Skeletal muscle tissue (tissue), 4 donors: ENCODE measurements around the gene NVL. TPM values are rescaled to one million over a fixed set of nuclear protein-coding genes. Genes with fewer than 3 reads are reported as not detected.

Experiments used
- H3K27ac ChIP-seq: one replicate; pipeline ENCODE4 v1.7.0; 2013; ENCODE audit warnings: mild to moderate bottlenecking, low read depth, low read length, inconsistent platforms
- H3K27me3 ChIP-seq, 3 donors: one replicate each; pipeline ENCODE4 v1.7.0; 2013; ENCODE audit warnings: low read length in 3 of 3; ENCODE audit not compliant: control insufficient read depth in 3 of 3, insufficient read depth in 3 of 3
- H3K36me3 ChIP-seq, 3 donors: one replicate each; pipeline ENCODE4 v1.7.0; 2013; ENCODE audit warnings: low read length in 3 of 3; ENCODE audit not compliant: control insufficient read depth in 3 of 3, insufficient read depth in 3 of 3
- H3K4me1 ChIP-seq, 3 donors: one replicate each; pipeline ENCODE4 v1.7.0; 2013; ENCODE audit warnings: low read length in 3 of 3, mild to moderate bottlenecking in 3 of 3; ENCODE audit not compliant: control insufficient read depth in 3 of 3, insufficient read depth in 3 of 3
- H3K4me3 ChIP-seq, 3 donors: one replicate each; pipeline ENCODE4 v1.7.0; 2013; ENCODE audit warnings: low read length in 3 of 3
- H3K9ac ChIP-seq, 3 donors: one replicate each; pipeline ENCODE4 v1.7.0; 2013; ENCODE audit warnings: low read length in 3 of 3, mild to moderate bottlenecking in 3 of 3, moderate library complexity in 2 of 3, low read depth in 1 of 3
- H3K9me3 ChIP-seq, 3 donors: one replicate each; pipeline ENCODE4 v1.7.0; 2013; ENCODE audit warnings: low read length in 3 of 3; ENCODE audit not compliant: control insufficient read depth in 3 of 3
- total RNA-seq: library from RNA; depleted of rRNA; stranded (reverse); fragments of >200 nt; gene quantifications from one replicate; pipeline ENCODE4 v1.2.3, GENCODE V29; 2014
- donor health status: Osteomylitis.

Gene NVL
- total RNA-seq, 1 donor from 2014 or later, result 26.6 TPM

DNA sequence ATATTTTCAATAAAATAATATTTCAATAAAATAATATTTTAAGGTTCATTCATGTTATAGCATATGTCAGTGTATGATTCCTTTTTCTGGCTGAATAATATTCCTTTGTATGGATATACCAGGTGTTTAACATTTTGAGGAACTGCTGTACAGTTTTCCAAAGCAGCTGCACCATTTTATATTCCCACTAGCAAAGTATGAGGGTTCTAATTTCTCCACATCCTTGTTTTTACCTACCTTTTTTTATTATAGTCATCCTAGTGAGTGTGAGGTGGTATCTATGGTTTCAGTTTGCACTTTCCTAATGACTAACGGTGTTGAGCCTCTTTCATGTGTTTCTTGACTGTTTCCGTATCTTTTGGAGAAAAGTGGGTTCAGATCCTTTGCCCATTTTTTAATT, 141.7 kb downstream of the NVL start:
- Histone ChIP-seq H3K27ac (no peak overlapping the region), H3K4me3 (no peak overlapping the region), H3K4me1 (peaks cover 9% of the 10 kb centered on the region in 3 donors), H3K9ac (no peak overlapping the region), H3K9me3 (no peaks in the 10 kb centered on the region), H3K36me3 (peaks cover 4 to 13% (median 10%) of the 10 kb centered on the region in 3 donors), H3K27me3 (no peaks in the 10 kb centered on the region)

DNA sequence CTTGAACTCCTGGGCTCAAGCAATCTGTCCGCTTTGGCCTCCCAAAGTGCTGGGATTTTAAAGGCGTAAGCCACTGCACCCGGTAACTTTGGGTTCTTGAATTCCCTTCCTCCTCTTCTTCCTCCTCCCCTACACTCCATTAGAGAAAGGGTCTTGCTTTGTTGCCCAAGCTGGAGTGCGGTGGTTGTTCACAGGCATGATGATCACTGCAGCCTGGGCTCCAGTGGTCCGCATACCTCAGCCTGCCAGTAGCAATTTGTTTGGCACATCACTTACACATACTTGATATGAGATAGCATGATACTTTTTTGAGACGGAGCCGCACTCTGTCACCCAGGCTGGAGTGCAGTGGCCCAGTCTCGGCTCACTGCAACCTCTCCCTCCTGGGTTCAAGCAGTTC, 144.8 kb downstream of the NVL start:
- Histone ChIP-seq H3K27ac (no peak overlapping the region), H3K9ac (peak overlapping the region in 1 of 3 donors; percentile 60), H3K4me1 (peaks cover 9 to 15% (median 13%) of the 10 kb centered on the region in 3 donors), H3K27me3 (no peaks in the 10 kb centered on the region), H3K4me3 (peak overlapping the region in 1 of 3 donors; percentile 22), H3K36me3 (peaks cover 0 to 3% (median 0%) of the 10 kb centered on the region in 3 donors), H3K9me3 (no peaks in the 10 kb centered on the region)

DNA sequence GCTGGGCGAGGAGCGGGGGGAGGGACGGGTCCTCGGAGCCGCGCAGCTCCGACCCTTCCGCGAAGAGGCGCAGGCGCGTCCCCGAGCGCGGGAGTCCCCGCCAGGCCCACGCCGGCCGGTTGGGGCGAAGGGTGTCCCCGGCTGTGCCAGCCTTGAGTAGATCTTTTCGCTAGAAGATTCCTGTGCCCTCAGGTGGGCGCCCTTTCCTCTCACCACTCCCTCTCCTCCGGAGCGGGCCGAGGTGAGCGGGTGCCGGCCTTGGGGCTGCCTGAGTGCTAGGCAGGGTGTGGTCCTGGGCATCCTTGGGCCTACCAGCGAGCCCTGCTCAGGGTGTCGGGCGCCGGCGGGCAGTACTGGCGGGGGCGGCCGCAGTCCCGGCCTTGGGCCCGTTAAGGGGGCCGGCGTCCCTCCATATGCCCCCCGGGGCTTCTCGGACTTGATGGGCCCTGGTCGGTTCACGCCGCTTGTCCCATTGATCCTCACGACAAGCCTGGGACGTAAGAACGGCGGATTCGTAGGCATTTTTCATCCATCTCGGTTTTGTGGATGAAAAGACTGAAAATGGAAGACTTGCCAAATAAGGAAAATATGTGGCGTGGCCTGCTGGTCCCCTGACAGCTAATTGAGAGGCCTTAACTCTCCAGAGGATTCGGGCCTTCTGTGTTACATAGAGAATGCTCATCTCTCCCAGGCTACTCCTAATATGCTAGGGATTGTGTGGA, 146.2 kb downstream of the NVL start:
- Histone ChIP-seq H3K9ac (peak overlapping the region; percentile 81 to 93 (median 88)), H3K36me3 (no peaks in the 10 kb centered on the region), H3K4me1 (peaks cover 9 to 15% (median 13%) of the 10 kb centered on the region in 3 donors), H3K9me3 (no peaks in the 10 kb centered on the region), H3K27me3 (no peaks in the 10 kb centered on the region), H3K4me3 (peak overlapping the region; percentile 85 to 92 (median 90)), H3K27ac (peak overlapping the region; percentile 88)

DNA sequence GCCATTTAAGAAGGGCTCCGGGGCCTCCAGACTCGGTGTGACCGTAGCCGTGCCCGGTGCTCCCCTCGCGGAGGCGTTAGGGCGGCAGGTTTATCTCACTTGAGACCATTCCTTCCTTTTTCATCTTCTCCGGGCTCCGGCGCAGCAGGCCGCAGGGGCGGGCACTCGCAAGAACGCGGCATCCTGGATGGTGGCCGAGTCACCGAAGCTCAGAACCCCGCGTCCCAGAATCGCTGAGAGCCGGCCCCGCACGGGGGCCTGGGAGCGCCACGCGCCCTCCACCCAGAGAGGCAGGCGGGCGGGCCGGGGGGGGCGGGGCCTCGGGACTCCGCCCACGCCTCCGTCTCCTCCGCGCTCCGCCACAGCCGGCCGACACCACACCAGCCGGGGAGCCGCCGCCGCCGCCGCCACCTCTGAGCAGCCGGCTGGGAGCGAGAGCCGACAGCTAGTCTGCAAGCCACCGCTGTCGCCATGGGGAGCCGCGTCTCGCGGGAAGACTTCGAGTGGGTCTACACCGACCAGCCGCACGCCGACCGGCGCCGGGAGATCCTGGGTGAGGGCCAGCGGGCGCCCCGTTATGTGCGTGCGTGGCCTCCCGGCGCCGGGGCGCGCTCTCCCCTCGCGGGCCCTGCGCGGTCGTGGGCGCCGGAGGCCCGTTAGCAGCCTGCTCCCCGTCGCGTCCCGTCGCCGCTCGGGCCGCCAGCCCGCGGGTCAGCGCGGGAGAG, 146.9 kb downstream of the NVL start, which contains the start of gene DEGS1:
TSS of gene DEGS1 (plus strand) at position 375 of the 725 bp plus-strand sequence. CDS start at position 472, 97 bp downstream.
- Histone ChIP-seq H3K9ac (peak within 1 kb of the TSS; percentile 81 to 93 (median 88)), H3K9me3 (no peaks in the 10 kb centered on the region), H3K4me1 (peaks cover 9 to 15% (median 13%) of the 10 kb centered on the region in 3 donors), H3K27me3 (no peaks in the 10 kb centered on the region), H3K27ac (peak within 1 kb of the TSS; percentile 88), H3K4me3 (peak within 1 kb of the TSS; percentile 85 to 92 (median 90)), H3K36me3 (no peaks in the 10 kb centered on the region)

DNA sequence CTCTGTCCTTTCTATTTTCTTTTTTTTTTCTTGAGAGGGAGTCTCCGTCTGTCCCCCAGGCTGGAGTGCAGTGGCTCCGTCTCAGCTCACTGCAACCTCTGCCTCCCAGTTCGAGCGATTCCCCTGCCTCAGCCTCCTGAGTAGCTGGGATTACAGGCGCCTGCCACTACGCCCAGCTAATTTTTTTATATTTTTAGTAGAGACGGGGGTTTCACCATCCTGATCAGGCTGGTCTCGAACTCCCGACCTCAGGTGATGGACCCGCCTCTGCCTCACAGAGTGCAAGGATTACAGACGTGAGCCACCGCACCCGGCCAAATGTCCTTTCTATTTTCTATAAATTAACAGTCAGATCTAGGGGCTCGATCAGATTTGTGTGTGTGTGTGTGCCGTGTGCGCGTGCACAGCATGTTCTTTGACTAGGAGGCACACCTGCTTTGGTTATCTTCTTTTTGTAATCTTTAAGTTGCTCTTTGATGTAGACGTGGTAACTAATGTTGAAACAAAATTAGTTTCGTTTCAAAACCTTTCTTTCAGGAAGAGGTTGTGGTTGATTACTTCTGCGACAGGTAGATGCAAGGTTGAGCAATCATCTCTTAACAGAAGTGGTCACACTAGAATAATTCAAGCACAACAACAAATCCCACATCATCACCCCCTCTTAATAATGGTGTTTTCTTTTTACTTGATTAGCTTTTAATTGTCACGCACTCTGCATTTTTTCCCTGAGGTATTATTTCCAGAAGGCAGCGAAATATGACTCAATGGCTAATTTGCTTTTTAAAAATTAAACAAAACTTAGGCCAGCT, 147.7 kb downstream of the NVL start:
- H3K4me3 ChIP-seq, result peak overlapping the region; percentile 75 to 92 (median 79)
- peak overlapping the region; percentile 57 to 93 (median 88) for H3K9ac ChIP-seq
- H3K4me1 ChIP-seq, result peaks cover 9 to 15% (median 13%) of the 10 kb centered on the region in 3 donors
- H3K27ac ChIP-seq, result peak overlapping the region; percentile 88
- H3K27me3 ChIP-seq, result no peaks in the 10 kb centered on the region
- H3K36me3 ChIP-seq, result no peaks in the 10 kb centered on the region
- no peaks in the 10 kb centered on the region for H3K9me3 ChIP-seq

DNA sequence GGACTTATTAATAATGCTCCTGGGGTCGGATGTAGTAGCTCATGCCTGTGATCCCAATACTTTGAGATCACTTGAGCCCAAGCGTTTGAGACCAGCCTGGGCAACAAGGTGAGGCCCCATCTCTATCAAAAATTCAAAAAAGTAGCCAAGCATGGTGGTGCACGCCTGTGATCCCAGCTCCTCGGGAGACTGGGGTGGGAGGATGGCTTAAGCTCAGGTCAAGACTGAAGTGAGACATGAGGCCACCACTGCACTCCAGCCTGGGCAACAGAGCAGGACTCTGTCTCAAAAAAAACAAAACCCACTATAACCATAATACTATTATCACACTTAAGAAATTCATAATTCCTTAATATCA, 148.5 kb downstream of the NVL start:
- no peaks in the 10 kb centered on the region for H3K36me3 ChIP-seq
- H3K4me3 ChIP-seq, result no peak overlapping the region
- no peaks in the 10 kb centered on the region for H3K9me3 ChIP-seq
- no peaks in the 10 kb centered on the region for H3K27me3 ChIP-seq
- no peak overlapping the region for H3K9ac ChIP-seq
- H3K27ac ChIP-seq, result no peak overlapping the region
- H3K4me1 ChIP-seq, result peaks cover 9 to 15% (median 13%) of the 10 kb centered on the region in 3 donors

DNA sequence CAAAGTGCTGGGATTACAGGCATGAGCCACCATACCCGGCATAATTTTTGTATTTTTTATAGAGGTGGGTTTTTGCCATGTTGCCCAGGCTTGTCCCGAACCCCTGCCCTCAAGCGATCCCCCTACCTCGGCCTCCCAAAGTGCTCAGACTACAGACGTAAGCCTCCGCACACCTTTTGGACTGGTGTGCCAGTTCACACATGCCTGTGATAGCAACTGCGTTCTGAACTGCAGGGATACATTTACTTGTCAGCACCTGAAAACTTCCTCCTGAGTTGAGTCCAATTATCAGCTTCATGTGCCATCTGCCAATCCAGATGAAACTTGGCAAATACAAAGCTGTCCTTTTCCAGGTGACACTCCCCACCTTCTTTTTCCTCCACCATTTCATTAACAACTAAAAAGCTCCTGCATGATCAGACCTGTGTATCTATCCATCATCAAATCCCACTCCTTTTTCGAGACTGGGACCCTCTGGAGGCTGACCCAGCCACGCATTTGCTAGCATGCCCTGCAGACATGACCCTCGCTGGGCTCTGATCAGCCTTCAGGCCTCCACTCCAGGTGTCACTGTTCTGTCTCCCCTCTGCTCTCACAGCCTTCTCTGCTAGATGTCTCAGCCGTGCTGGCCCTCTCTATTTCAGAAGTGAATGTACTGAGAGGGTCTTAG, 149.1 kb downstream of the NVL start:
- H3K27me3 ChIP-seq, result no peaks in the 10 kb centered on the region
- no peaks in the 10 kb centered on the region for H3K36me3 ChIP-seq
- H3K9ac ChIP-seq, result no peak overlapping the region
- no peak overlapping the region for H3K27ac ChIP-seq
- H3K4me1 ChIP-seq, result peaks cover 9 to 15% (median 13%) of the 10 kb centered on the region in 3 donors
- H3K4me3 ChIP-seq, result no peak overlapping the region
- H3K9me3 ChIP-seq, result no peaks in the 10 kb centered on the region

DNA sequence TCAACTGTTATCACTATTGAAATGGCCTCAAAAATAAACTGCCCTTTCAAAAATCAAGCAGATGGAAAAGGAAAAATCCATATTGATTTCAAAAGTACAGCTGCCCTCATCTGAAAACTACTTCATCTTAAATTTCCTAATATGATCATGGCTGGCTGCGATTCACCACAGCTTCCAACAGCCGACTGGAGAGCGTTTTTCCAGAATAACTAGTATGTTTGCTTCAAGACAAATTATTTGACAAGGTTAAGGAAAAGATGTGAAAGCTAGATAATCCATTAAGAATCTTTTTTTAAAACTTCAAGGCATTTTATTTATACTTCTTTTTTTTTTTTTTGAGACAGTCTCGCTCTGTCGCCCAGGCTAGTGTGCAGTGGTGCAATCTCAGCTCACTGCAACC, 151.1 kb downstream of the NVL start:
- Histone ChIP-seq H3K36me3 (no peaks in the 10 kb centered on the region), H3K4me1 (peaks cover 2 to 7% (median 6%) of the 10 kb centered on the region in 3 donors), H3K9me3 (no peaks in the 10 kb centered on the region), H3K9ac (no peak overlapping the region), H3K27ac (no peak overlapping the region), H3K27me3 (no peaks in the 10 kb centered on the region), H3K4me3 (no peak overlapping the region)

DNA sequence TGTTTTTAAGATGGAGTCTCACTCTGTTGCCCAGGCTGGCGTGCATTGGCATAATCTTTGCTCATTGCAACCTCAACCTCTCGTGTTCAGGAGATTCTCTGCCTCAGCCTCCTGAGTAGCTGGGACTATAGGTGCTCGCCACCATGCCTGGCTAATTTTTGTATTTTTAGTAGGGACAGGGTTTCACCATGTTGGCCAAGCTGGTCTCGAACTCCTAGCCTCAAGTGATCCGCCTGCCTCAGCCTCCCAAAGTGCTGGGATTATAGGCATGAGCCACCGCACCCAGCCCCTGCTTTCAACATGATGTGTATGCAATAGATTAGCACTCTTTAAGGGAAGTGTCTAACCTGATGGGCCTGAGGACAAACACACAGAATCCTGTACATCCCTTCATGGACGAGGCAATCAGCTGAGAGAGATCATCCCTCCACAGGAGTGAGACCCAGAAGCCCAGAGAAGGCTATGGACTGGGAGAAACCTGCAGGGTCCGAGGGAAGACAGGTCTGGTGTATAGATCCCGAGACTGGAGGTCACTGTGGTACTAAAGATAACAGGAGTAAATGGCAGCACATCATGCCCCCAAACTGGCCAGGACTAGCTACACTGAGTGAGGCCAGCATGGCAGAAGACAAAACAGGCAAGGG, 152.5 kb downstream of the NVL start:
- H3K36me3 ChIP-seq, result no peaks in the 10 kb centered on the region
- H3K9ac ChIP-seq, result no peak overlapping the region
- no peaks in the 10 kb centered on the region for H3K27me3 ChIP-seq
- H3K27ac ChIP-seq, result no peak overlapping the region
- peaks cover 0 to 4% (median 3%) of the 10 kb centered on the region in 3 donors for H3K4me1 ChIP-seq
- no peaks in the 10 kb centered on the region for H3K9me3 ChIP-seq
- H3K4me3 ChIP-seq, result no peak overlapping the region
